SK-N-SH treated with all-trans-retinoic acid at 6 μM for 48 hours (cell line): ENCODE measurements around the gene RETREG3.

ENCODE experiments used
- ARNTL ChIP-seq: fragments of 450-650 bp; formaldehyde crosslinking; IDR thresholded peaks from 2 replicates; pipeline ENCODE4 v1.5.0; 2020; ENCODE audit warnings: low read depth, mild to moderate bottlenecking, moderate library complexity, borderline replicate concordance
- CSDC2 ChIP-seq: fragments of 250-450 bp; sonication (Bioruptor Pico); IDR thresholded peaks from 2 replicates; pipeline ENCODE4 v1.5.0; 2020; ENCODE audit warnings: mild to moderate bottlenecking, moderate library complexity
- ESRRG ChIP-seq: fragments of 250-450 bp; sonication (Bioruptor Pico); IDR thresholded peaks from 2 replicates; pipeline ENCODE4 v1.6.1; 2021; ENCODE audit warnings: mild to moderate bottlenecking
- ISL1 ChIP-seq: fragments of 250-450 bp; sonication (Bioruptor Pico); IDR thresholded peaks from 2 replicates; pipeline ENCODE4 v2.1.2; 2022; ENCODE audit warnings: mild to moderate bottlenecking, moderate library complexity
- PPARA ChIP-seq: fragments of 250-450 bp; sonication (Bioruptor Pico); IDR thresholded peaks from 2 replicates; pipeline ENCODE4 v1.5.0; 2020; ENCODE audit warnings: mild to moderate bottlenecking, borderline replicate concordance
- RARB ChIP-seq: fragments of 250-450 bp; sonication (Bioruptor Pico); IDR thresholded peaks from 2 replicates; pipeline ENCODE4 v1.8.0; 2021; ENCODE audit warnings: mild to moderate bottlenecking, moderate library complexity
- ZC3H10 ChIP-seq: fragments of 250-450 bp; sonication (Bioruptor Pico); IDR thresholded peaks from 2 replicates; pipeline ENCODE4 v1.5.1; 2021; ENCODE audit warnings: mild to moderate bottlenecking, moderate library complexity
- ZFP30 ChIP-seq: fragments of 450-650 bp; formaldehyde crosslinking; IDR thresholded peaks from 2 replicates; pipeline ENCODE4 v1.5.0; 2022; ENCODE audit warnings: mild to moderate bottlenecking, moderate library complexity
- TF ChIP-seq, protein P1 (sequence below): fragments of 250-450 bp; sonication (Bioruptor Pico); IDR thresholded peaks from 2 replicates; pipeline ENCODE4 v1.8.0; 2020; ENCODE audit warnings: mild to moderate bottlenecking, moderate library complexity, borderline replicate concordance
- TF ChIP-seq, protein P2 (sequence below): fragments of 250-450 bp; sonication (Bioruptor Pico); IDR thresholded peaks from 2 replicates; pipeline ENCODE4 v1.5.1; 2021; ENCODE audit warnings: mild to moderate bottlenecking, moderate library complexity

DNA sequence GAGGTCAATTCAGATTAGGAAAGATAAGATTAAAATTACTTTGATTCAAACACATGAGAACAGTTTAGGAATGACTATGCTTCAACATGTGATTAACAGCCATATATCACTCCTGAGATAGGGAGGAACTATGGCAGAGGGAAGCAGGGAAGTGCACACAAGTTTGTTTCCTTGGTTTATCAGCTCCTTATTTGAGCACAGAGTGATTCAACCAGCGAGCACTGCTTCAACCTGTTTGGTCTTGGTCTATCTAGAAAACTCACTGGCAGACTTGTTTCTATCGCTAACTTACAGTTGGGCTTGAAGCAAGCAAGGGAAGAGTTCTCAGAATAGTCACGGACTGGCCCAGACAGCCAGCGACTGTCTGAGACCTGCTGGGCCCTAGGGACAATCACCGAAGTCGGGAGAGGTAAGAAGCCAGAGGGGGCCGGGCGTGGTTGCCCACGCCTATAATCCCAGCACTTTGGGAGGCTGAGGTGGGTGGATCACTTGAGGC is 23.8 kb upstream of the RETREG3 start:
- TF ChIP-seq, protein P1, sequence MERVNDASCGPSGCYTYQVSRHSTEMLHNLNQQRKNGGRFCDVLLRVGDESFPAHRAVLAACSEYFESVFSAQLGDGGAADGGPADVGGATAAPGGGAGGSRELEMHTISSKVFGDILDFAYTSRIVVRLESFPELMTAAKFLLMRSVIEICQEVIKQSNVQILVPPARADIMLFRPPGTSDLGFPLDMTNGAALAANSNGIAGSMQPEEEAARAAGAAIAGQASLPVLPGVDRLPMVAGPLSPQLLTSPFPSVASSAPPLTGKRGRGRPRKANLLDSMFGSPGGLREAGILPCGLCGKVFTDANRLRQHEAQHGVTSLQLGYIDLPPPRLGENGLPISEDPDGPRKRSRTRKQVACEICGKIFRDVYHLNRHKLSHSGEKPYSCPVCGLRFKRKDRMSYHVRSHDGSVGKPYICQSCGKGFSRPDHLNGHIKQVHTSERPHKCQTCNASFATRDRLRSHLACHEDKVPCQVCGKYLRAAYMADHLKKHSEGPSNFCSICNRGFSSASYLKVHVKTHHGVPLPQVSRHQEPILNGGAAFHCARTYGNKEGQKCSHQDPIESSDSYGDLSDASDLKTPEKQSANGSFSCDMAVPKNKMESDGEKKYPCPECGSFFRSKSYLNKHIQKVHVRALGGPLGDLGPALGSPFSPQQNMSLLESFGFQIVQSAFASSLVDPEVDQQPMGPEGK (CRISPR knock-in tag) = no peak
- TF ChIP-seq PPARA (no peak), ZFP30 (CRISPR knock-in tag) (no peak), RARB (CRISPR knock-in tag) (no peak), ESRRG (CRISPR knock-in tag) (no peak), ARNTL (CRISPR knock-in tag) (no peak), ZC3H10 (CRISPR knock-in tag) (no peak), CSDC2 (CRISPR knock-in tag) (no peak), ISL1 (CRISPR knock-in tag) (no peak)
- TF ChIP-seq, protein P2, sequence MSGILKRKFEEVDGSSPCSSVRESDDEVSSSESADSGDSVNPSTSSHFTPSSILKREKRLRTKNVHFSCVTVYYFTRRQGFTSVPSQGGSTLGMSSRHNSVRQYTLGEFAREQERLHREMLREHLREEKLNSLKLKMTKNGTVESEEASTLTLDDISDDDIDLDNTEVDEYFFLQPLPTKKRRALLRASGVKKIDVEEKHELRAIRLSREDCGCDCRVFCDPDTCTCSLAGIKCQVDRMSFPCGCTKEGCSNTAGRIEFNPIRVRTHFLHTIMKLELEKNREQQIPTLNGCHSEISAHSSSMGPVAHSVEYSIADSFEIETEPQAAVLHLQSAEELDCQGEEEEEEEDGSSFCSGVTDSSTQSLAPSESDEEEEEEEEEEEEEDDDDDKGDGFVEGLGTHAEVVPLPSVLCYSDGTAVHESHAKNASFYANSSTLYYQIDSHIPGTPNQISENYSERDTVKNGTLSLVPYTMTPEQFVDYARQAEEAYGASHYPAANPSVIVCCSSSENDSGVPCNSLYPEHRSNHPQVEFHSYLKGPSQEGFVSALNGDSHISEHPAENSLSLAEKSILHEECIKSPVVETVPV (CRISPR knock-in tag) = no peak
